Suprapubic skin (tissue), 4 donors: Measurements from ENCODE around the gene ITGAL. TPM values are rescaled to one million over a fixed set of nuclear protein-coding genes. Genes with fewer than 3 reads are reported as not detected.

Source experiments
- DNase-seq, 2 donors: peaks; one replicate each; pipeline ENCODE4 v3.0.0-alpha.2; 2019; ENCODE audit warnings: low spot score in 2 of 2
- H3K27ac ChIP-seq: fragments of 200-600 bp; sonication (generic); one replicate; pipeline ENCODE4 v1.5.1; 2019
- H3K27me3 ChIP-seq: fragments of 200-600 bp; sonication (generic); one replicate; pipeline ENCODE4 v1.5.1; 2019
- H3K36me3 ChIP-seq: fragments of 200-600 bp; sonication (generic); one replicate; pipeline ENCODE4 v1.5.1; 2019
- H3K4me1 ChIP-seq: fragments of 200-600 bp; sonication (generic); one replicate; pipeline ENCODE4 v1.5.1; 2019
- H3K4me3 ChIP-seq: fragments of 200-600 bp; sonication (generic); one replicate; pipeline ENCODE4 v1.5.1; 2019; ENCODE audit warnings: mild to moderate bottlenecking
- H3K9me3 ChIP-seq: fragments of 200-600 bp; sonication (generic); one replicate; pipeline ENCODE4 v1.5.1; 2019
- CTCF ChIP-seq, 2 donors: fragments of 200-600 bp in 1 of 2; fragments of 450-650 bp in 1 of 2; sonication (generic) in 1 of 2; IDR thresholded peaks; one replicate each; pipeline ENCODE4 v1.5.1; 2016 to 2019; ENCODE audit warnings: antibody characterized with exemption in 2 of 2, mild to moderate bottlenecking in 1 of 2, moderate library complexity in 1 of 2
- EP300 ChIP-seq: sonication (generic); formaldehyde crosslinking; IDR thresholded peaks from one replicate; pipeline ENCODE4 v1.6.1; 2017; ENCODE audit warnings: antibody characterized with exemption
- POLR2A ChIP-seq, 2 donors: fragments of 450-650 bp; IDR thresholded peaks; one replicate each; pipeline ENCODE4 v1.6.1; 2017; ENCODE audit warnings: antibody characterized with exemption in 2 of 2, mild to moderate bottlenecking in 2 of 2, moderate library complexity in 2 of 2
- POLR2AphosphoS5 ChIP-seq, 3 donors: sonication (generic); formaldehyde crosslinking; IDR thresholded peaks; one replicate each; pipeline ENCODE4 v1.6.1; 2017; ENCODE audit warnings: antibody characterized with exemption in 3 of 3
- WGBS: methylation state at CpG from one replicate; pipeline ENCODE4 v1.1.5; 2018; 5-methylcytosine and 5-hydroxymethylcytosine counted together
- total RNA-seq, 4 donors: library from RNA; depleted of rRNA; stranded (reverse); fragments of >200 nt; gene quantifications; one replicate each; pipeline ENCODE4 v1.1.0, GENCODE V29; 2016

ITGAL gene
- total RNA-seq, 4 donors from 2014 or later: 0.47 to 4.3 (median 1.9) TPM

- H3K36me3 ChIP-seq: no peaks in the 10 kb centered on the region
- no peak for TF ChIP-seq EP300
- TF ChIP-seq POLR2A (IDR thresholded peaks at IDR 0.05): no peak
- TF ChIP-seq CTCF (IDR thresholded peaks at IDR 0.05): no peak
- no peak for TF ChIP-seq POLR2AphosphoS5 (IDR thresholded peaks at IDR 0.05)
- H3K4me3 ChIP-seq: no peak overlapping the region
- no peaks in the 10 kb centered on the region for H3K27me3 ChIP-seq
- 80% methylated on average over 5 of the region's 7 CpGs for WGBS
- no peak overlapping the region for H3K27ac ChIP-seq
- peaks cover 9% of the 10 kb centered on the region for H3K4me1 ChIP-seq
- no peaks in the 10 kb centered on the region for H3K9me3 ChIP-seq
- DNase-seq: no peak
Observed at GRCh38 chr16:30485818-30486436, 13.4 kb downstream of the ITGAL start.

GRCh38 chr16:30488764-30489605 is 16.4 kb downstream of the ITGAL start:
- TF ChIP-seq EP300: no peak
- TF ChIP-seq POLR2A (IDR thresholded peaks at IDR 0.05): no peak
- TF ChIP-seq POLR2AphosphoS5 (IDR thresholded peaks at IDR 0.05): no peak
- TF ChIP-seq CTCF (IDR thresholded peaks at IDR 0.05): no peak
- Histone ChIP-seq H3K36me3 (no peaks in the 10 kb centered on the region), H3K27ac (no peak overlapping the region), H3K27me3 (no peaks in the 10 kb centered on the region), H3K4me3 (no peak overlapping the region), H3K9me3 (no peaks in the 10 kb centered on the region), H3K4me1 (peaks cover 13% of the 10 kb centered on the region)
- DNase-seq: no peak
- 75% methylated on average over 11 of the region's 11 CpGs for WGBS

GRCh38 chr16:30490210-30490609 is 17.7 kb downstream of the ITGAL start:
- H3K27ac ChIP-seq: no peak overlapping the region

GRCh38 chr16:30491229-30491628 is 18.7 kb downstream of the ITGAL start:
- Histone ChIP-seq H3K27ac (no peak overlapping the region), H3K27me3 (no peaks in the 10 kb centered on the region), H3K36me3 (no peaks in the 10 kb centered on the region), H3K4me3 (no peak overlapping the region), H3K9me3 (no peaks in the 10 kb centered on the region), H3K4me1 (peaks cover 13% of the 10 kb centered on the region)
- DNase-seq: no peak
- no peak for TF ChIP-seq CTCF (IDR thresholded peaks at IDR 0.05)
- no peak for TF ChIP-seq EP300
- TF ChIP-seq POLR2A (IDR thresholded peaks at IDR 0.05): no peak
- no peak for TF ChIP-seq POLR2AphosphoS5 (IDR thresholded peaks at IDR 0.05)
- WGBS: 80% methylated on average over 4 of the region's 4 CpGs

More at GRCh38 chr16:30490210-30490609, 17.7 kb downstream of the ITGAL start:
- 36% methylated on average over 6 of the region's 6 CpGs for WGBS
- no peak for DNase-seq
- no peaks in the 10 kb centered on the region for H3K36me3 ChIP-seq
- H3K4me3 ChIP-seq: no peak overlapping the region
- TF ChIP-seq POLR2AphosphoS5 (IDR thresholded peaks at IDR 0.05): peak in 1 of 3 donors; percentile 23
- no peak for TF ChIP-seq EP300
- TF ChIP-seq CTCF (IDR thresholded peaks at IDR 0.05): no peak
- H3K9me3 ChIP-seq: no peaks in the 10 kb centered on the region
- H3K27me3 ChIP-seq: no peaks in the 10 kb centered on the region
- H3K4me1 ChIP-seq: peaks cover 13% of the 10 kb centered on the region

GRCh38 chr16:30491744-30492308 is 19.3 kb downstream of the ITGAL start:
- H3K9me3 ChIP-seq: no peaks in the 10 kb centered on the region
- 48% methylated on average over 6 of the region's 6 CpGs for WGBS
- H3K4me3 ChIP-seq: no peak overlapping the region
- TF ChIP-seq EP300: no peak
- TF ChIP-seq POLR2AphosphoS5 (IDR thresholded peaks at IDR 0.05): no peak
- TF ChIP-seq POLR2A (IDR thresholded peaks at IDR 0.05): no peak
- no peak for TF ChIP-seq CTCF (IDR thresholded peaks at IDR 0.05)
- H3K27me3 ChIP-seq: no peaks in the 10 kb centered on the region
- no peaks in the 10 kb centered on the region for H3K36me3 ChIP-seq
- no peak for DNase-seq
- peaks cover 13% of the 10 kb centered on the region for H3K4me1 ChIP-seq
- no peak overlapping the region for H3K27ac ChIP-seq
